Mesenchymal stem cell (in vitro differentiated cells and primary cell): ENCODE results near the gene TST.

ENCODE experiments used
- DNase-seq: peaks from one replicate; pipeline ENCODE4 v3.0.0-alpha.2; 2013
- H2AFZ ChIP-seq: one replicate; pipeline ENCODE4 v1.6.1; 2013; ENCODE audit warnings: low read depth, mild to moderate bottlenecking, control low read depth, inconsistent platforms, low read length, moderate library complexity
- H2AK5ac ChIP-seq: 2 replicates; pipeline ENCODE4 v1.6.1; 2013; ENCODE audit warnings: low read length, moderate library complexity, mild to moderate bottlenecking, inconsistent platforms; ENCODE audit not compliant: severe bottlenecking
- H2BK120ac ChIP-seq: one replicate; pipeline ENCODE4 v1.6.1; 2013; ENCODE audit warnings: low read depth, mild to moderate bottlenecking, inconsistent platforms, low read length, moderate library complexity
- H2BK12ac ChIP-seq, 2 experiments: one replicate each; pipeline ENCODE4 v1.6.1; 2013; ENCODE audit warnings: inconsistent platforms in 2 of 2, low read length in 2 of 2, mild to moderate bottlenecking in 2 of 2, moderate library complexity in 2 of 2, control low read depth in 1 of 2
- H2BK15ac ChIP-seq: one replicate; pipeline ENCODE4 v1.6.1; 2013; ENCODE audit warnings: mild to moderate bottlenecking, low read depth, inconsistent platforms; ENCODE audit not compliant: poor library complexity, severe bottlenecking
- H2BK5ac ChIP-seq: 2 replicates; pipeline ENCODE4 v1.6.1; 2013; ENCODE audit warnings: low read depth, mild to moderate bottlenecking, low read length, control low read depth, inconsistent platforms; ENCODE audit not compliant: poor library complexity, severe bottlenecking
- H3K14ac ChIP-seq, 2 experiments: one replicate each; pipeline ENCODE4 v1.6.1; 2013; ENCODE audit warnings: inconsistent platforms in 2 of 2, low read length in 2 of 2, control low read depth in 1 of 2, mild to moderate bottlenecking in 1 of 2, moderate library complexity in 1 of 2
- H3K18ac ChIP-seq, 2 experiments: one replicate each; pipeline ENCODE4 v1.6.1; 2013; ENCODE audit warnings: inconsistent platforms in 2 of 2, low read length in 2 of 2, control low read depth in 1 of 2, low read depth in 1 of 2, mild to moderate bottlenecking in 1 of 2
- H3K23ac ChIP-seq, 2 experiments: one replicate each; pipeline ENCODE4 v1.6.1; 2013; ENCODE audit warnings: inconsistent platforms in 2 of 2, low read length in 2 of 2, mild to moderate bottlenecking in 2 of 2, moderate library complexity in 2 of 2, control low read depth in 1 of 2
- H3K27ac ChIP-seq: 2 replicates; pipeline ENCODE4 v1.5.1; 2013; ENCODE audit warnings: mild to moderate bottlenecking, moderate library complexity, low read length, control low read depth, inconsistent platforms; ENCODE audit not compliant: poor library complexity, severe bottlenecking
- H3K27me3 ChIP-seq, 2 experiments: 2 replicates each; pipeline versions ENCODE4 v1.6.1 to v1.7.0; 2013; ENCODE audit warnings: low read length in 2 of 2, mild to moderate bottlenecking in 2 of 2, moderate library complexity in 2 of 2, control low read depth in 1 of 2, inconsistent platforms in 1 of 2; ENCODE audit not compliant: control insufficient read depth in 1 of 2, insufficient read depth in 1 of 2
- H3K36me3 ChIP-seq, 2 experiments: 2 replicates each; pipeline versions ENCODE4 v1.6.1 to v1.7.0; 2013; ENCODE audit warnings: low read length in 2 of 2, control low read depth in 1 of 2, inconsistent platforms in 1 of 2, low read depth in 1 of 2, mild to moderate bottlenecking in 1 of 2; ENCODE audit not compliant: insufficient read depth in 2 of 2, control insufficient read depth in 1 of 2
- H3K4ac ChIP-seq, 2 experiments: one replicate each; pipeline ENCODE4 v1.6.1; 2013; ENCODE audit warnings: inconsistent platforms in 2 of 2, low read length in 2 of 2, mild to moderate bottlenecking in 2 of 2, moderate library complexity in 2 of 2, control low read depth in 1 of 2, low read depth in 1 of 2
- H3K4me1 ChIP-seq: 2 replicates; pipeline ENCODE4 v1.6.1; 2013; ENCODE audit warnings: low read depth, low read length, control low read depth; ENCODE audit not compliant: control insufficient read depth, insufficient read depth
- H3K4me2 ChIP-seq: 2 replicates; pipeline ENCODE4 v1.6.1; 2013; ENCODE audit warnings: low read length, mild to moderate bottlenecking, inconsistent platforms; ENCODE audit not compliant: poor library complexity, severe bottlenecking
- H3K4me3 ChIP-seq, 2 experiments: 2 replicates each; pipeline versions ENCODE4 v1.5.1 to v1.7.0; 2013; ENCODE audit warnings: low read length in 2 of 2, mild to moderate bottlenecking in 2 of 2, control low read depth in 1 of 2, low read depth in 1 of 2; ENCODE audit not compliant: insufficient read depth in 1 of 2
- H3K79me1 ChIP-seq: replicated peaks from 2 replicates; pipeline ENCODE4 v1.6.1; 2013; ENCODE audit warnings: mild to moderate bottlenecking, control low read depth, low read length, inconsistent platforms; ENCODE audit not compliant: poor library complexity, severe bottlenecking
- H3K9ac ChIP-seq: 2 replicates; pipeline ENCODE4 v1.7.0; 2013; ENCODE audit warnings: mild to moderate bottlenecking, low read length, moderate library complexity
- H3K9me3 ChIP-seq: 2 replicates; pipeline ENCODE4 v1.7.0; 2013; ENCODE audit warnings: mild to moderate bottlenecking, low read length; ENCODE audit not compliant: control insufficient read depth
- H4K8ac ChIP-seq: one replicate; pipeline ENCODE4 v1.6.1; 2013; ENCODE audit warnings: inconsistent platforms, mild to moderate bottlenecking, low read length, moderate library complexity
- H4K91ac ChIP-seq: one replicate; pipeline ENCODE4 v1.6.1; 2013; ENCODE audit warnings: mild to moderate bottlenecking, low read length, inconsistent platforms
- WGBS: methylation state at CpG from one replicate; pipeline ENCODE4 v1.1.7; 2013; ENCODE audit warnings: mixed read lengths; 5-methylcytosine and 5-hydroxymethylcytosine counted together

TST gene

DNA sequence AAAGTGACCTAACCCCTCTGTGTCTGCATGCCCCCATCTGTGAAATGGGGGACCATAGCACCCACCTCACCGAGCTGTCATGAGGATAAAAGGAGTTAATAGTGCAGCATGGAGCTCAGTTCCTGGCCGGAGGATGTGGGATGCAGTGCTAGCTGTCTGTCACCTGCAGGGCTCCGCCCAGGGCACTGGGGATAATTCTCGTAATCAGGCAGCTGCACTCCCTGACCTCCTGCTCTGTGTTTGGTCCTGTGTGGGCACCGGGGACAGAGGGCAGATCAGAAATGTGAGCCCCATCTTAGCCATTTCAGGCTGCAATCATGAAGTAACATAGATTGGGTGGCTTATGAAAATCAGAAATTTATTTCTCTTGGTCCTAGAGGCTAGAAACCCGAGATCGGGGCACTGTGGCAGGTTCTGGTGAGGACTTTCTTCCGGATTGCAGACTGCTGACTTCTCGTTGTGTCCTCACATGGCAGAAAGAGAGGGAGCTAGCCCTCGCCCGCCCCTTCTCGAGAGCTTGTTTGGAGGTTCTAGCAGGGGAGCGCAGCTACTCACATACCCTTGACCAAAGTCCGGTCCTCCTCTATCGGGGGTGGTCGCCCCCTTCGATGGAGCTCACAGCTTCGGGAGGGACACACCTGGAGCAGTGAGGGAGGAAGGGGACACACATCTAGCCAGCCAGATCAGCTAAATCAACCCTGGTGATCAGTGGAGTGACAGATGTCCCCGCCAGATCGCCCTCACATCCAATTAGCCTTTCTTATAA is 35.5 kb upstream of the TST start:
- Histone ChIP-seq H4K8ac (no peak overlapping the region), H3K27ac (no peak overlapping the region), H2AFZ (no peak overlapping the region), H2BK5ac (no peak overlapping the region), H3K18ac (no peak overlapping the region), H3K14ac (no peak overlapping the region), H3K4me1 (peaks cover 10% of the 10 kb centered on the region), H3K79me1 (peaks cover 14% of the 10 kb centered on the region), H4K91ac (no peak overlapping the region), H3K4ac (no peak overlapping the region), H3K4me3 (no peak overlapping the region), H2BK15ac (no peak overlapping the region), H3K36me3 (peaks cover 59 to 66% of the 10 kb centered on the region in 2 experiments), H3K4me2 (no peak overlapping the region), H3K27me3 (no peaks in the 10 kb centered on the region), H3K9me3 (no peaks in the 10 kb centered on the region), H2AK5ac (no peak overlapping the region), H2BK120ac (no peak overlapping the region), H3K9ac (no peak overlapping the region), H3K23ac (no peak overlapping the region), H2BK12ac (no peak overlapping the region)
- no peak for DNase-seq
- WGBS, result 94% methylated on average over 20 of the region's 20 CpGs

DNA sequence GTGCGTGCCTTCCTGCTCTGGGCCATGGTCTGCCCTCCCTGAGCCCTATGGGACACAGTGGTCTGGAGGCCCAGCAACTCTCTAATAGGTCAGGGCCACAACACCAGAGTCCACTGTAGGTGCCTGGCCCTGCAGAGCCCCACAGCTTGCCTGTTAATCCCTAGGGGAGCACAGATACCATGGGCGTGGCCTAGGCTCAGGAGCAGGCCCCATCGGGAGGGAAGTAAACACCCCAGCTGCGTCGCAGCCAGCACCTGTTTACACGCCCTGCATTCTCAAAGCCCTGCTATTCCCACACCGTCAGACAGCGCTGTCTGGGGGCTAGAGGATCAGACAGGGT is 34.8 kb upstream of the TST start:
- Histone ChIP-seq H3K23ac (no peak overlapping the region), H4K91ac (no peak overlapping the region), H3K27me3 (no peaks in the 10 kb centered on the region), H3K4ac (no peak overlapping the region), H2BK120ac (no peak overlapping the region), H3K36me3 (peaks cover 51 to 58% of the 10 kb centered on the region in 2 experiments), H3K27ac (no peak overlapping the region), H3K4me3 (no peak overlapping the region), H4K8ac (no peak overlapping the region), H3K4me2 (no peak overlapping the region), H3K9ac (no peak overlapping the region), H3K18ac (no peak overlapping the region), H2BK15ac (no peak overlapping the region), H3K9me3 (no peaks in the 10 kb centered on the region), H3K14ac (no peak overlapping the region), H2BK5ac (no peak overlapping the region), H2BK12ac (no peak overlapping the region), H2AFZ (no peak overlapping the region), H3K79me1 (peaks cover 14% of the 10 kb centered on the region), H3K4me1 (peaks cover 10% of the 10 kb centered on the region), H2AK5ac (no peak overlapping the region)
- 90% methylated on average over 8 of the region's 8 CpGs for WGBS
- DNase-seq, result no peak

- Histone ChIP-seq H2BK5ac (no peak overlapping the region), H3K18ac (no peak overlapping the region), H3K79me1 (peaks cover 14% of the 10 kb centered on the region), H2BK120ac (no peak overlapping the region), H3K4me2 (no peak overlapping the region), H2BK12ac (no peak overlapping the region), H2AFZ (no peak overlapping the region), H3K14ac (no peak overlapping the region), H3K27me3 (no peaks in the 10 kb centered on the region), H3K9ac (peak overlapping the region; percentile 21), H3K4me3 (no peak overlapping the region), H3K27ac (no peak overlapping the region), H4K8ac (no peak overlapping the region), H4K91ac (no peak overlapping the region), H3K36me3 (peaks cover 46 to 53% of the 10 kb centered on the region in 2 experiments), H2BK15ac (no peak overlapping the region), H3K4me1 (peaks cover 10% of the 10 kb centered on the region), H3K23ac (no peak overlapping the region), H3K9me3 (no peaks in the 10 kb centered on the region), H3K4ac (no peak overlapping the region), H2AK5ac (no peak overlapping the region)
- 92% methylated on average over 16 of the region's 16 CpGs for WGBS
- no peak for DNase-seq
Measured at GRCh38 chr22:37053310-37054055, 34.2 kb upstream of the TST start.
